SIG-M5 (cell line): ENCODE measurements around the gene AGAP1.

Experiments used
- DNase-seq: peaks from one replicate; lab custom pipeline; 2025; lab: John Stamatoyannopoulos, UW

Gene AGAP1

GRCh38 chr2:236173729-236174607, 680.1 kb downstream of the AGAP1 start:
- no peak for DNase-seq

- DNase-seq = no peak
These were observed 681.8 kb downstream of the AGAP1 start for GRCh38 chr2:236175548-236176150.

- no peak for DNase-seq
These were observed 682.6 kb downstream of the AGAP1 start for GRCh38 chr2:236176417-236176816.

GRCh38 chr2:236176951-236177350, 683.1 kb downstream of the AGAP1 start:
- no peak for DNase-seq

- DNase-seq = no peak
These were observed 683.7 kb downstream of the AGAP1 start for GRCh38 chr2:236177604-236177966.

GRCh38 chr2:236177967-236178889, 684.4 kb downstream of the AGAP1 start:
- no peak for DNase-seq

GRCh38 chr2:236178890-236179235, 685.0 kb downstream of the AGAP1 start:
- no peak for DNase-seq

- DNase-seq = no peak
These were observed 685.6 kb downstream of the AGAP1 start for GRCh38 chr2:236179236-236180075.

GRCh38 chr2:236180076-236180816, 686.4 kb downstream of the AGAP1 start:
- DNase-seq = no peak

GRCh38 chr2:236180831-236181453, 687.1 kb downstream of the AGAP1 start:
- DNase-seq = no peak
